HepG2 (cell line): ENCODE measurements around the gene NT5C1B. TPM values are rescaled to one million over a fixed set of nuclear protein-coding genes. Genes with fewer than 3 reads are reported as not detected.

Source experiments
- ATAC-seq: fragments of 200-7000 bp; cut with Tn5 transposase; 3 replicates; pipeline ENCODE4 v1.9.1; 2020; ENCODE audit warnings: mild to moderate bottlenecking, moderate library complexity
- BruUV-seq: library from RNA; stranded (reverse); fragments of 400-500 nt; replicated peaks from 2 replicates; lab custom pipeline; 2021; lab: Mats Ljungman, UMichigan
- CTCF ChIA-PET: fragments of 300-600 bp; formaldehyde crosslinking; extraction: SDS; loops from one replicate; lab custom pipeline; 2021; ENCODE audit warnings: low total read pairs, inconsistent platforms, low intra/inter-chr PET ratio; lab: Yijun Ruan, JAX
- POLR2A ChIA-PET: fragments of 350-600 bp; sonication (Branson Sonifier 250); formaldehyde crosslinking; loops from one replicate; lab custom pipeline; 2020; ENCODE audit warnings: antibody characterized with exemption, inconsistent platforms; lab: Yijun Ruan, JAX
- DNase-seq: peaks from one replicate; pipeline ENCODE4 v3.0.0-alpha.2; 2015; ENCODE audit warnings: low spot score
- FAIRE-seq: peaks from 3 replicates; lab custom pipeline; 2011; peaks lifted over from hg19 to GRCh38; lab: Jason Lieb, UNC
- H2AFZ ChIP-seq: one replicate; pipeline ENCODE4 v1.6.1; 2011; ENCODE audit warnings: low read length, inconsistent platforms
- H3K27ac ChIP-seq: fragments of 300-600 bp; 3 replicates; pipeline ENCODE4 v1.8.0; 2011; ENCODE audit warnings: mixed run types, mild to moderate bottlenecking, mixed read lengths, low read length, inconsistent platforms; ENCODE audit not compliant: insufficient read depth; ENCODE audit errors: extremely low read length
- H3K27me3 ChIP-seq, 2 experiments: fragments of 200-600 bp in 1 of 2; 2 replicates in 1 of 2; 3 replicates in 1 of 2; pipeline versions ENCODE4 v1.6.0 to v1.8.0; 2011; ENCODE audit warnings: low read length in 2 of 2, mild to moderate bottlenecking in 2 of 2, moderate library complexity in 2 of 2, inconsistent platforms in 1 of 2; ENCODE audit not compliant: insufficient read depth in 2 of 2, control insufficient read depth in 1 of 2
- H3K36me3 ChIP-seq, 2 experiments: fragments of 200-600 bp in 1 of 2; replicated peaks in 1 of 2; 2 replicates in 1 of 2; 3 replicates in 1 of 2; pipeline versions ENCODE4 v1.5.1 to v1.8.0; 2011; ENCODE audit warnings: low read length in 2 of 2, inconsistent platforms in 1 of 2; ENCODE audit not compliant: insufficient read depth in 2 of 2, control insufficient read depth in 1 of 2
- H3K4me1 ChIP-seq: 2 replicates; pipeline ENCODE4 v1.5.1; 2012; ENCODE audit warnings: low read length, inconsistent platforms; ENCODE audit not compliant: insufficient read depth
- H3K4me2 ChIP-seq: 2 replicates; pipeline ENCODE4 v1.6.0; 2011; ENCODE audit warnings: low read depth, low read length, inconsistent platforms
- H3K4me3 ChIP-seq, 3 experiments: fragments of 200-600 bp in 1 of 3; sonication (generic), shearing (Covaris generic) in 1 of 3; replicated peaks in 1 of 3; 2 replicates each; pipeline ENCODE4 v1.5.1; 2011 to 2016; ENCODE audit warnings: low read length in 3 of 3, inconsistent platforms in 2 of 3, low read depth in 2 of 3, mild to moderate bottlenecking in 2 of 3, control low read depth in 1 of 3, mixed read lengths in 1 of 3; ENCODE audit not compliant: insufficient read depth in 1 of 3
- H3K79me2 ChIP-seq: one replicate; pipeline ENCODE4 v1.6.1; 2011; ENCODE audit warnings: low read length, inconsistent platforms; ENCODE audit not compliant: insufficient read depth
- H3K9ac ChIP-seq: 2 replicates; pipeline ENCODE4 v1.6.0; 2011; ENCODE audit warnings: mild to moderate bottlenecking, low read depth, low read length, inconsistent platforms; ENCODE audit not compliant: insufficient read depth
- H3K9me3 ChIP-seq: 2 replicates; pipeline ENCODE4 v1.5.1; 2012; ENCODE audit warnings: mild to moderate bottlenecking, low read length
- H4K20me1 ChIP-seq: 2 replicates; pipeline ENCODE4 v1.6.0; 2011; ENCODE audit warnings: inconsistent platforms, mild to moderate bottlenecking, low read length, moderate library complexity; ENCODE audit not compliant: insufficient read depth
- BCL3 ChIP-seq: sonication (generic); formaldehyde crosslinking; IDR thresholded peaks from 2 replicates; pipeline ENCODE4 v1.5.1; 2020; ENCODE audit warnings: mild to moderate bottlenecking, missing genetic modification reagents, moderate library complexity
- FOXO1 ChIP-seq: sonication (generic); formaldehyde crosslinking; IDR thresholded peaks from 2 replicates; pipeline ENCODE4 v1.4.0; 2020; ENCODE audit warnings: missing genetic modification reagents
- FOXP1 ChIP-seq, 2 experiments: fragments of 450-650 bp in 1 of 2; IDR thresholded peaks; 2 replicates each; pipeline ENCODE4 v1.6.1; 2017 to 2018; ENCODE audit warnings: antibody characterized with exemption in 1 of 2
- GZF1 ChIP-seq: sonication (generic); formaldehyde crosslinking; IDR thresholded peaks from 2 replicates; pipeline ENCODE4 v1.5.1; 2020; ENCODE audit warnings: mild to moderate bottlenecking, missing genetic modification reagents
- MAFK ChIP-seq, 2 experiments: IDR thresholded peaks in 1 of 2; conservative IDR thresholded peaks in 1 of 2; 2 replicates each; pipeline ENCODE4 v1.6.1; 2011; ENCODE audit warnings: improper control_type of control experiment in 2 of 2, low read length in 2 of 2
- MED8 ChIP-seq: sonication (generic); formaldehyde crosslinking; IDR thresholded peaks from 2 replicates; pipeline ENCODE4 v1.8.1; 2023; ENCODE audit warnings: mild to moderate bottlenecking, missing genetic modification reagents; ENCODE audit not compliant: insufficient replicate concordance
- NFAT5 ChIP-seq: sonication (generic); formaldehyde crosslinking; IDR thresholded peaks from 2 replicates; pipeline ENCODE4 v1.4.0; 2020; ENCODE audit warnings: missing genetic modification reagents
- PHF8 ChIP-seq: sonication (generic); formaldehyde crosslinking; IDR thresholded peaks from 2 replicates; pipeline ENCODE4 v1.5.0; 2020; ENCODE audit warnings: missing genetic modification reagents
- REL ChIP-seq: sonication (generic); formaldehyde crosslinking; conservative IDR thresholded peaks from 2 replicates; pipeline ENCODE4 v1.8.0; 2022; ENCODE audit warnings: mild to moderate bottlenecking, missing genetic modification reagents, moderate library complexity
- TFDP1 ChIP-seq: IDR thresholded peaks from 2 replicates; pipeline ENCODE4 v1.6.1; 2016; ENCODE audit warnings: missing compliant biosample characterization, missing genetic modification reagents, borderline replicate concordance
- XRCC5 ChIP-seq: fragments of 200-400 bp; formaldehyde crosslinking; optimal IDR thresholded peaks from 2 replicates; pipeline ENCODE3; 2017; ENCODE audit warnings: mild to moderate bottlenecking, low read length
- ZBTB42 ChIP-seq: sonication (generic); formaldehyde crosslinking; IDR thresholded peaks from 2 replicates; pipeline ENCODE4 v1.5.0; 2020; ENCODE audit warnings: mild to moderate bottlenecking, missing genetic modification reagents
- ZNF205 ChIP-seq: IDR thresholded peaks from 2 replicates; pipeline ENCODE4 v1.6.1; 2018; ENCODE audit warnings: missing biosample characterization, missing genetic modification reagents
- ZNF260 ChIP-seq: sonication (generic); formaldehyde crosslinking; IDR thresholded peaks from 2 replicates; pipeline ENCODE4 v1.4.0; 2020; ENCODE audit warnings: missing genetic modification reagents, low read depth, mild to moderate bottlenecking, borderline replicate concordance
- ZNF557 ChIP-seq: sonication (generic); formaldehyde crosslinking; IDR thresholded peaks from 2 replicates; pipeline ENCODE4 v1.4.0; 2020; ENCODE audit warnings: missing genetic modification reagents
- ZNF891 ChIP-seq: sonication (generic); formaldehyde crosslinking; IDR thresholded peaks from 2 replicates; pipeline ENCODE4 v1.5.0; 2020; ENCODE audit warnings: mild to moderate bottlenecking, missing genetic modification reagents
- WGBS: methylation state at CpG from one replicate; pipeline ENCODE4 v1.1.6; 2017; ENCODE audit warnings: low lambda C conversion rate; 5-methylcytosine and 5-hydroxymethylcytosine counted together
- in situ Hi-C: cut with HindIII; loops from 2 replicates; pipeline ENCODE4 v1.10.0; 2017; ENCODE audit warnings: low pct_unique_long_range_greater_than_20kb; ENCODE audit not compliant: extremely low pct_ligation_motif_present
- intact Hi-C: fragments of 100-400 bp; cut with micrococcal nuclease; formaldehyde crosslinking; loops from one replicate; pipeline ENCODE4 v1.10.0; 2022; ENCODE audit not compliant: unreplicated experiment
- polyA plus RNA-seq, 8 experiments: library from polyadenylated mRNA; depleted of rRNA in 3 of 8; stranded (reverse) in 7 of 8; unstranded in 1 of 8; fragments of >200 nt; fragmentation: Illumina TruSeq in 4 of 8; extraction: Trizol in 4 of 8; gene quantifications; 2 replicates each; pipeline versions ENCODE4 v1.2.1 to v1.2.3, GENCODE V29; 2011 to 2016; ENCODE audit warnings: low read depth in 4 of 8, missing spikeins in 1 of 8, mixed read lengths in 1 of 8; ENCODE audit not compliant: insufficient read depth in 1 of 8
- total RNA-seq, 5 experiments: library from RNA; depleted of rRNA; stranded (reverse); fragments of >200 nt; fragmentation: Illumina TruSeq; extraction: Trizol; gene quantifications; 2 replicates each; pipeline ENCODE4 v1.2.3, GENCODE V29; 2016; ENCODE audit warnings: low read depth in 1 of 5

NT5C1B gene
- total and polyA plus RNA-seq, 2 of the 13 experiments (the other 11 are each of a cell fraction or from before 2014, with no cell fraction given), result not detected

GRCh38 chr2:18560031-18560796 is 29.2 kb downstream of the NT5C1B start, which contains the start of gene RDH14:
TSS of gene RDH14 (minus strand) at chr2:18560653. CDS start at chr2:18560572, 81 bp downstream.
- in situ Hi-C loops (no loop called here), intact Hi-C loops (loop anchor here (1.0 to 5.0 kb wide), 3 partner anchors 173 to 461 kb away; no protein-coding TSS in a partner anchor)
- ATAC-seq (peak; percentile 94), DNase-seq (peak; percentile 97), FAIRE-seq (peak; percentile 94)
- Histone ChIP-seq H4K20me1 (peaks cover 4% of the 10 kb centered on the region; the same call in 1 of the 2 replicates), H3K4me1 (peaks cover 27% of the 10 kb centered on the region), H3K4me3 (peak within 1 kb of the TSS; percentile 78 to 84 (median 83)), H3K27ac (peak within 1 kb of the TSS; percentile 87), H3K27me3 (no peaks in the 10 kb centered on the region), H3K36me3 (peaks cover 2 to 4% of the 10 kb centered on the region in 2 experiments; a peak in 4 of 5 replicates), H3K9me3 (no peaks in the 10 kb centered on the region), H3K9ac (peak within 1 kb of the TSS; percentile 93), H2AFZ (peak within 1 kb of the TSS; percentile 78), H3K4me2 (peak within 1 kb of the TSS; percentile 95), H3K79me2 (peaks cover 21% of the 10 kb centered on the region)
- ChIA-PET CTCF (no interaction called here), POLR2A (interaction anchor here (0.6 to 3.9 kb wide), 24 partner anchors 9 to 1511 kb away, joined by 3 to 19 read pairs (median 4); partner anchors contain the start of gene TTC32)
- no TSS peak for BruUV-seq
- WGBS, result under 1% methylated on average over 30 of the region's 81 CpGs
- TF ChIP-seq ZNF205 (CRISPR knock-in tag), result peak; percentile 75; the same call in 1 of the 2 replicates
- peak; percentile 63; the same call in 1 of the 2 replicates for TF ChIP-seq REL (CRISPR knock-in tag)
- TF ChIP-seq TFDP1 (CRISPR knock-in tag), result peak; percentile 50
- peak; percentile 97 for TF ChIP-seq PHF8 (CRISPR knock-in tag)
- 0 out of 2 replicates have a peak, but pooled peaks have one; percentile 33 for TF ChIP-seq ZNF891 (CRISPR knock-in tag)
- no peak; the same call in 1 of the 2 replicates for TF ChIP-seq FOXO1 (CRISPR knock-in tag)
- TF ChIP-seq XRCC5, result peak; percentile 92
- peak; percentile 89 for TF ChIP-seq NFAT5 (CRISPR knock-in tag)
- no peak for TF ChIP-seq MAFK (conservative IDR thresholded peaks at IDR 0.05 in 1 of 2, IDR thresholded peaks at IDR 0.05 in 1 of 2; ENCODE audit: low read length in 2 of 2)
- TF ChIP-seq ZBTB42 (CRISPR knock-in tag), result no peak
- TF ChIP-seq GZF1 (CRISPR knock-in tag), result peak; percentile 34; the same call in 1 of the 2 replicates
- peak; percentile 65 for TF ChIP-seq MED8
- peak; percentile 97 for TF ChIP-seq BCL3 (CRISPR knock-in tag)
- no peak for TF ChIP-seq FOXP1 (IDR thresholded peaks at IDR 0.05)
- peak; percentile 23; the same call in 1 of the 2 replicates for TF ChIP-seq FOXP1 (CRISPR knock-in tag; IDR thresholded peaks at IDR 0.05)
- TF ChIP-seq ZNF557 (CRISPR knock-in tag), result 0 out of 2 replicates have a peak, but pooled peaks have one; percentile 48
- no peak for TF ChIP-seq ZNF260 (CRISPR knock-in tag)
